ENCODE measurements around the gene SEMG2.
A peak's percentile ranks its signal among the peaks of the same experiment; 100 is the strongest.

Gene SEMG2

GRCh38 chr20:45221076-45221475 lies at the start of gene SEMG2:
TSS of gene SEMG2 (plus strand) at chr20:45221373. CDS start at chr20:45221390, 17 bp downstream.
- DNase-seq (ENCODE audit: low spot score), result no peak

GRCh38 chr20:45173522-45173921 lies 47.7 kb upstream of the SEMG2 start:
- no peak for DNase-seq (ENCODE audit: low spot score)

- no peak for DNase-seq (ENCODE audit: low spot score)
Measured at GRCh38 chr20:45174434-45175364, 46.5 kb upstream of the SEMG2 start, which contains the start of gene PI3. TSS of gene PI3 (plus strand) at chr20:45174902. CDS start at chr20:45174923, 21 bp downstream.

GRCh38 chr20:45176526-45177267 lies 44.5 kb upstream of the SEMG2 start:
- no peak for DNase-seq (ENCODE audit: low spot score)

GRCh38 chr20:45179166-45179565 lies 42.0 kb upstream of the SEMG2 start:
- DNase-seq (ENCODE audit: low spot score), result no peak

GRCh38 chr20:45181639-45182038 lies 39.5 kb upstream of the SEMG2 start:
- no peak for DNase-seq (ENCODE audit: low spot score)

GRCh38 chr20:45183084-45183483 lies 38.1 kb upstream of the SEMG2 start:
- no peak for DNase-seq (ENCODE audit: low spot score)

GRCh38 chr20:45187693-45188092 lies 33.5 kb upstream of the SEMG2 start:
- no peak for DNase-seq (ENCODE audit: low spot score)

- DNase-seq (ENCODE audit: low spot score), result no peak
Measured at GRCh38 chr20:45189067-45189609, 32.0 kb upstream of the SEMG2 start.

GRCh38 chr20:45189861-45190260 lies 31.3 kb upstream of the SEMG2 start:
- no peak for DNase-seq (ENCODE audit: low spot score)

- DNase-seq (ENCODE audit: low spot score), result no peak
Measured at GRCh38 chr20:45191926-45192325, 29.2 kb upstream of the SEMG2 start.

- DNase-seq (ENCODE audit: low spot score), result no peak
Measured at GRCh38 chr20:45193331-45193730, 27.8 kb upstream of the SEMG2 start.

- no peak for DNase-seq (ENCODE audit: low spot score)
Measured at GRCh38 chr20:45206725-45207124, 14.4 kb upstream of the SEMG2 start, which contains the start of gene SEMG1. TSS of gene SEMG1 (plus strand) at chr20:45207033. CDS start at chr20:45207054, 21 bp downstream.

GRCh38 chr20:45209924-45210323 lies 11.2 kb upstream of the SEMG2 start:
- DNase-seq (ENCODE audit: low spot score), result no peak

- DNase-seq (ENCODE audit: low spot score), result peak; percentile 20
Measured at GRCh38 chr20:45211569-45212474, 9.4 kb upstream of the SEMG2 start.

- DNase-seq (ENCODE audit: low spot score), result no peak
Measured at GRCh38 chr20:45212836-45213235, 8.3 kb upstream of the SEMG2 start.

GRCh38 chr20:45218124-45218523 lies 3.0 kb upstream of the SEMG2 start:
- DNase-seq (ENCODE audit: low spot score), result peak; percentile 15

- DNase-seq (ENCODE audit: low spot score), result no peak
Measured at GRCh38 chr20:45218636-45219035, 2.5 kb upstream of the SEMG2 start.

- DNase-seq (ENCODE audit: low spot score), result no peak
Measured at GRCh38 chr20:45223136-45223535, 2.0 kb downstream of the SEMG2 start.

- no peak for DNase-seq (ENCODE audit: low spot score)
Measured at GRCh38 chr20:45226287-45226686, 5.1 kb downstream of the SEMG2 start.

- DNase-seq (ENCODE audit: low spot score), result peak; percentile 29
Measured at GRCh38 chr20:45229264-45230056, 8.3 kb downstream of the SEMG2 start.
